Pancreas (tissue), 10 donors: ENCODE measurements around the gene HSF4. TPM values are rescaled to one million over a fixed set of nuclear protein-coding genes. Genes with fewer than 3 reads are reported as not detected.

Experiments
- ATAC-seq, 4 donors: fragments of 200-7000 bp; cut with Tn5 transposase; one replicate each; pipeline versions ENCODE4 v1.8.0 to v1.9.1; 2020; ENCODE audit warnings: mild to moderate bottlenecking in 4 of 4, moderate library complexity in 4 of 4
- DNase-seq, 6 donors: peaks; one replicate each; pipeline ENCODE4 v3.0.0-alpha.2; 2020
- FAIRE-seq: peaks from 2 replicates; lab custom pipeline; 2012; peaks lifted over from hg19 to GRCh38; lab: Jason Lieb, UNC
- H3K27ac ChIP-seq, 4 donors: fragments of 200-600 bp; sonication (generic); 1 replicate in 3 of 4; 2 replicates in 1 of 4; pipeline versions ENCODE4 v1.5.0 to v1.8.0; 2020
- H3K27me3 ChIP-seq, 4 donors: fragments of 200-600 bp; one replicate each; pipeline ENCODE4 v1.8.0; 2021
- H3K36me3 ChIP-seq, 3 donors: fragments of 200-600 bp; sonication (generic) in 1 of 3; one replicate each; pipeline versions ENCODE4 v1.5.0 to v1.8.0; 2020 to 2021
- H3K4me1 ChIP-seq, 3 donors: fragments of 200-600 bp; one replicate each; pipeline ENCODE4 v1.8.0; 2021
- H3K4me3 ChIP-seq, 4 donors: fragments of 200-600 bp; sonication (generic) in 2 of 4; one replicate each; pipeline versions ENCODE4 v1.5.0 to v1.8.0; 2020 to 2021
- H3K9me3 ChIP-seq, 4 donors: fragments of 200-600 bp; one replicate each; pipeline ENCODE4 v1.8.0; 2021
- WGBS, 2 donors: extraction: QIAGEN DNeasy Blood & Tissue Kit; methylation state at CpG; one replicate each; pipeline ENCODE4 v1.1.7; 2013; 5-methylcytosine and 5-hydroxymethylcytosine counted together
- intact Hi-C, 3 donors: fragments of 100-400 bp; cut with DNase I; formaldehyde crosslinking; loops; one replicate each; pipeline versions ENCODE4 v1.11.1 to v1.14.2; 2022
- polyA plus RNA-seq, 2 donors: library from polyadenylated mRNA; stranded (reverse); fragments of 200-250 nt; gene quantifications; one replicate each; pipeline ENCODE4 v1.2.3, GENCODE V29; 2013
- total RNA-seq, 6 donors: library from RNA; stranded (reverse); fragmentation: NEBNext Ultra II Directional in 4 of 6; extraction: Animal tissue kit (Norgen Biotek cat#: 25700) in 4 of 6; gene quantifications; one replicate each; pipeline versions ENCODE4 v1.2.1 to v1.2.4, GENCODE V29; 2021 to 2023
- TF ChIP-seq, protein P1 (sequence below), 4 donors: fragments of 200-600 bp; sonication (generic) in 3 of 4; IDR thresholded peaks; one replicate each; pipeline versions ENCODE4 v1.5.0 to v1.8.0; 2021; ENCODE audit warnings: antibody characterized with exemption in 4 of 4
- donor health status: healthy with polysubstance abuse.
- donor health status: DM: no; HTN: no; CAD: no; lungs with moderate emphysema.
- donor health status: DM: no; HTN: no; CAD: no.
- donor health status: control.
- donor health status: control.
- donor health status: Bipolar disorder and iron deficiency.
- donor health status: DM: yes; HTN: yes; CAD: no.
- donor health status: DM: no; HTN: no; CAD: no.
- donor health status: DM: no; HTN: no; CAD: no.
- donor health status: DM: yes; HTN: yes; CAD: no.

The HSF4 gene
- total and polyA plus RNA-seq, 8 donors: 34.9 to 330 (median 61.6) TPM

DNA sequence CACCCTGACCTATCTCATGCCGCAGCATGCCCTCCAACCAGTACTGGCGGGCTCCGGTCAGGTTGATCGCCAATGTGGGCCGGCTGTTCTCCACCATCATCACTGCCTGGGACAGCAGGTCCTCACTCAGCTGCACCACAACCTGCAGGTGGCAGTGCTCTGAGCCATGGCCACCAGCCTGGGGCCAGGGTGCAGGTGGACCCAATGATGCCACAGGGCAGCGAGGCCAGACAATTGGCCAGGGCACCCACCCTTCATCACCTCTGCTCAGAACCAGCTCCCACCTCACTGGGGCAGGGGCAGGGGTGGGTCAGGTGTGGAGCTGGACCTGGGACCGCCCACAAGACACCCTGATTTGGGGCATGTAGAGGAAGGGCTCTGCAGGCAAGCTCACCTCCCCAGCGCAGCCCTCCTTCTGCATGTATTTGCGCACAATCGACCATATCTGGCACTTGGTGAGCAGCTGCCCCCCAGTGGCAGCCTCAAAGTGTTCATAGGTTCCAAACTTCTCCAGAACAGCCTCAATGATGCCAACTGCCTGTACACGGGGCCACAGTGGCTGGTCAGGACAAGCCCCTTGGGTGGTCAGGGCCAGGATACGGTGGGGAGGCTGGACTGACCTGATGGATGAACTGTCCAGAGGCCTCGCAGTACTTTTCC lies 15.0 kb downstream of the HSF4 start:
- ATAC-seq (no peak), DNase-seq (peak in 2 of 6 donors; percentile 43 to 70), FAIRE-seq (no peak)
- Histone ChIP-seq H3K36me3 (no peaks in the 10 kb centered on the region), H3K27me3 (no peaks in the 10 kb centered on the region), H3K9me3 (no peaks in the 10 kb centered on the region), H3K4me1 (peaks cover 0 to 15% (median 7%) of the 10 kb centered on the region in 3 donors), H3K27ac (no peak overlapping the region), H3K4me3 (no peak overlapping the region)
- TF ChIP-seq, protein P1, sequence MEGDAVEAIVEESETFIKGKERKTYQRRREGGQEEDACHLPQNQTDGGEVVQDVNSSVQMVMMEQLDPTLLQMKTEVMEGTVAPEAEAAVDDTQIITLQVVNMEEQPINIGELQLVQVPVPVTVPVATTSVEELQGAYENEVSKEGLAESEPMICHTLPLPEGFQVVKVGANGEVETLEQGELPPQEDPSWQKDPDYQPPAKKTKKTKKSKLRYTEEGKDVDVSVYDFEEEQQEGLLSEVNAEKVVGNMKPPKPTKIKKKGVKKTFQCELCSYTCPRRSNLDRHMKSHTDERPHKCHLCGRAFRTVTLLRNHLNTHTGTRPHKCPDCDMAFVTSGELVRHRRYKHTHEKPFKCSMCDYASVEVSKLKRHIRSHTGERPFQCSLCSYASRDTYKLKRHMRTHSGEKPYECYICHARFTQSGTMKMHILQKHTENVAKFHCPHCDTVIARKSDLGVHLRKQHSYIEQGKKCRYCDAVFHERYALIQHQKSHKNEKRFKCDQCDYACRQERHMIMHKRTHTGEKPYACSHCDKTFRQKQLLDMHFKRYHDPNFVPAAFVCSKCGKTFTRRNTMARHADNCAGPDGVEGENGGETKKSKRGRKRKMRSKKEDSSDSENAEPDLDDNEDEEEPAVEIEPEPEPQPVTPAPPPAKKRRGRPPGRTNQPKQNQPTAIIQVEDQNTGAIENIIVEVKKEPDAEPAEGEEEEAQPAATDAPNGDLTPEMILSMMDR (IDR thresholded peaks at IDR 0.05): no peak
- WGBS, 2 donors: 89 to 91% methylated on average over 13 of the region's 13 CpGs
- intact Hi-C loops: loop anchor here in 1 of 3 donors (10.0 kb wide), 1 partner anchor 165 kb away; no protein-coding TSS in a partner anchor

DNA sequence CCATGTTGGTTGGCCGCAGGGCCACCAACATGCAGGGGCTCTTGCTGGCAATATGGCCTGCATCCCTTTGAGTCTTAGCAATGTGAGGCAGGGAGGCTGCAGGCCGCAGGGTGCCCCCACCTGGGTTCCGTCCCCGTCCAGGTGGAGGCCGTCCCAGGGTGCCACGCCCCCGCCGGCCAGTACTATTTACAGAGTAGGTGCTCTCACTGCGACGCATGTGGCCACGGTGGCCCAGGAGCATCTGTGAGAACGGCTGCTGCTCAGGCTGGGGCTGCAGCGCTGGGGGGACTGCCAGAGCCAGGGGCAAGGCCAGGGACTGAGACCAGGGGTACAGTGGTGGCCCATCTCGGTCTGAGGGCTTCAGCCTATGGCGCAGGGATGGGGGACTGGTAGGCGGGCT lies 15.6 kb downstream of the HSF4 start:
- H3K4me1 ChIP-seq: peaks cover 4 to 21% (median 7%) of the 10 kb centered on the region in 3 donors
- intact Hi-C loops: loop anchor here in 1 of 3 donors (10.0 kb wide), 1 partner anchor 165 kb away; no protein-coding TSS in a partner anchor
- ATAC-seq (no peak), DNase-seq (peak in 2 of 6 donors; percentile 50 to 77), FAIRE-seq (no peak)
- H3K9me3 ChIP-seq: no peaks in the 10 kb centered on the region
- no peak overlapping the region for H3K4me3 ChIP-seq
- H3K27me3 ChIP-seq: no peaks in the 10 kb centered on the region
- no peak overlapping the region for H3K27ac ChIP-seq
- 84 to 88% methylated on average over 16 of the region's 16 CpGs for WGBS, 2 donors
- TF ChIP-seq, protein P1 (IDR thresholded peaks at IDR 0.05): no peak
- H3K36me3 ChIP-seq: no peaks in the 10 kb centered on the region

DNA sequence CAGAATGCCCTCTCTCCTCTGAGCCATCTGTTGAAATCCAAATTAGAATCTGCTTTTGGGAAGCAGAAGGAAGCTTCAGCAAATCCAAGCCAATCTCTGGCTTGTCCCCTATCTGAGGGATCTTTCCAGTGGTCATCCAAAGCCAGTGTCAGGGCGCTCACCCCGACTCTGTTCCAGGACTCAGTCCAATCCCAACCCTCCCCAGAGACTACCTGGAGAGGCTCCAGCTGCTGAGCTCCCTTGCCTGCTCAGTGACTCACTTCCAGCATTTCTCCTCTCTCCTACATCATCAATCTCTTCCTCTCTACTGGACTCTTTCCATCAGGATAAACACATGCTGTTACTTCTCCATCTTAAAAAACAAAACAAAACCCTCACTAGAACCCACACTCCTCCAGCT lies 16.8 kb downstream of the HSF4 start:
- TF ChIP-seq, protein P1 (IDR thresholded peaks at IDR 0.05): no peak
- Histone ChIP-seq H3K36me3 (no peaks in the 10 kb centered on the region), H3K27ac (no peak overlapping the region), H3K27me3 (no peaks in the 10 kb centered on the region), H3K4me1 (peaks cover 4 to 22% (median 12%) of the 10 kb centered on the region in 3 donors), H3K9me3 (no peaks in the 10 kb centered on the region), H3K4me3 (no peak overlapping the region)
- intact Hi-C loops: loop anchor here in 1 of 3 donors (10.0 kb wide), 1 partner anchor 167 kb away; no protein-coding TSS in a partner anchor
- FAIRE-seq: no peak
- 57 to 59% methylated on average over 2 of the region's 2 CpGs for WGBS, 2 donors
- peak in 1 of 6 donors; percentile 44 for DNase-seq
- ATAC-seq: no peak

DNA sequence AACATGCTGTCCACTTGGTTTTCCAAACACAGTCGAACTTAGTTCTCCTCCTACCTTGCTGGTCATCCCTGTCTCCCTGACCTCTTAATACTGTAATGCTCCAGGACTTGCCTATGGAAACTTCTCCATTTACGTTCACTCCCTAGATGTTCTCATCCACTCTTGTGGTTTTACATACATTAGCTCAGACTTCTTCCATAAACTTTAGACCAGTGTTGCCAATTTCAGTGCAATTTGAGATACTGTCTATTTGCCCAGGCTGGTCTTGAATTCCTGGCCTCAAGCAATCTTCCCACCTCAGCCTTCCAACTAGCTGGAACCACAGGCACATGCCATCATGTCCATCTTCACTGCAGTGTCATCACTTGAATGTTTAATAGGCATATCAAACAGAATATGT lies 17.7 kb downstream of the HSF4 start:
- no peak overlapping the region for H3K4me3 ChIP-seq
- DNase-seq (no peak), ATAC-seq (no peak), FAIRE-seq (no peak)
- 81 to 88% methylated on average over 2 of the region's 2 CpGs for WGBS, 2 donors
- peaks cover 4 to 22% (median 12%) of the 10 kb centered on the region in 3 donors for H3K4me1 ChIP-seq
- intact Hi-C loops: loop anchor here in 1 of 3 donors (10.0 kb wide), 1 partner anchor 167 kb away; no protein-coding TSS in a partner anchor
- TF ChIP-seq, protein P1 (IDR thresholded peaks at IDR 0.05): no peak
- no peaks in the 10 kb centered on the region for H3K36me3 ChIP-seq
- H3K9me3 ChIP-seq: no peaks in the 10 kb centered on the region
- H3K27me3 ChIP-seq: no peaks in the 10 kb centered on the region
- H3K27ac ChIP-seq: no peak overlapping the region

DNA sequence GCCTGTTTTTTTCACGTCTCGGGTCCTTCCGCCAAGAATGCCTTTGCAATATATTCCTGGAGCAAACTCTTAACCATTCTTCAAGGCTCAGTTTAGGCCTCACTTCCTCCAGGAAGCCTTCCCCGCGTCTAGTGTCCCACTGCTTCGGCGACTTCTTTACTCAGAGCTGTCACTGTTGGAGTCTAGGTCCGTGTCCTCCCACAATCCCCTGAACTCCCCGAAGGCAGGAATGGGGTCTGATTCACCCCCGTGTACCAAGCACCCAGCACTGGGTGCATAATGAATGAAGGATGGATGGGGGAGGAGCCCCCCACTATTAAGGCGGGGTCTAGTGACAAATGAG lies 18.7 kb downstream of the HSF4 start:
- H3K36me3 ChIP-seq: no peaks in the 10 kb centered on the region
- DNase-seq: no peak
- peak overlapping the region; percentile 52 to 74 (median 64) for H3K4me3 ChIP-seq
- TF ChIP-seq, protein P1 (IDR thresholded peaks at IDR 0.05): no peak
- WGBS, 2 donors: 8% methylated on average over 11 of the region's 11 CpGs
- peaks cover 4 to 15% (median 12%) of the 10 kb centered on the region in 3 donors for H3K4me1 ChIP-seq
- no peaks in the 10 kb centered on the region for H3K27me3 ChIP-seq
- H3K27ac ChIP-seq: peak overlapping the region; percentile 91 to 98 (median 97)
- H3K9me3 ChIP-seq: no peaks in the 10 kb centered on the region
- no peak for FAIRE-seq
- ATAC-seq: no peak
- intact Hi-C loops: loop anchor here in 1 of 3 donors (10.0 kb wide), 1 partner anchor 168 kb away; no protein-coding TSS in a partner anchor
